SW 1271 (cell line): Measurements from ENCODE around the gene TBC1D23.
"Not testable (repeated sequence)": the region's sequence is repeated elsewhere in the genome, so short reads cannot be mapped to it uniquely, and the experiment has no call there.

Source experiments
- DNase-seq, 2 experiments: peaks; one replicate each; lab custom pipeline; 2025; lab: John Stamatoyannopoulos, UW

TBC1D23 gene

DNA sequence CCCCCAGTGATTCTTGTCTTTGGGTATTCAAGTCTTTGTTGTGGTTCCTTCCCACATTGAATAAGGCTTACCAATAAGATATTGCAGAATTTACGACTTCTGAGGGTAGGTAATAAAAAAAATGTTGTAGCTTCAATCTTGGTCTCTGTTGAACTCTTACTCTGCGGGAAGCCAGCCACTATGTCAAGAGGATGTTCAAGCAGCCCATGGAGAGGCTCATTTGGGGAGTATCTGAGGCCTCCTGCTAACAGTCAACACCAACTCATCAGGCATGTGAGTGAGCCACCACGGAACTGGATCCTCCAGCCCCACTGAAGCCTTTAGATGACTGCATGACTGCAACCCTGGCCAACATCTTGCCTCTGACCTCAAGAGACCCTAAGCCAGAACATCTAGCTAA lies 3.2 kb upstream of the TBC1D23 start:
- no peak for DNase-seq

DNA sequence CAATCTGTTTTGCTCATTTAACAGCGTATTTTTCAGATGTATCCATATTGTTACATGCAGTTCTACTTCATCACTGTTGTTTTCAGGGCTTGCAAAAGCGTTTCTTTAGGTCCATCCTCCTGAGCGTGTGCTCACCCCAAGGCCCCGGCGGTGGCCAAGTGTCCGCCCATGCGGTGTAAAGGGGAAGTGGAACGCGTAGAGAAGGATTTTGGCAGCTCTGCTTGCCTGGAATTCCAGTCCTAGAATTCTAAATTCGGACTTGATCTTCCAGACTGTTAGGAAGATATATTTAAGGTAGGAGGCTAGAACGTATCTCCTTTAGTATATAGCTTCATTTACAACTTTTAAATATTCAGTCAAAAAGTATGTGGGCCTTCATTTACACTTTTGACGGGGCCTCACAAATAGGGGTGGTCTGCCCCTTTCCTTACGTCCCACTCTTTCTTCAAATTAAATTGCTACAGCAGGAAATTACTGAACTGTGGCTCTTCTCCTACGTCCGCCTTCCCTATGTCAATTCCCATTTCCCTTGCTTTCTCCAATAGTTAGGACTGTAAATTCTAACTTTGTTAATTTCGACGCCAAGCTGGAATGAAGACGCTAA lies 609 bp upstream of the TBC1D23 start:
- DNase-seq: peak in 1 of 2 experiments; percentile 41

DNA sequence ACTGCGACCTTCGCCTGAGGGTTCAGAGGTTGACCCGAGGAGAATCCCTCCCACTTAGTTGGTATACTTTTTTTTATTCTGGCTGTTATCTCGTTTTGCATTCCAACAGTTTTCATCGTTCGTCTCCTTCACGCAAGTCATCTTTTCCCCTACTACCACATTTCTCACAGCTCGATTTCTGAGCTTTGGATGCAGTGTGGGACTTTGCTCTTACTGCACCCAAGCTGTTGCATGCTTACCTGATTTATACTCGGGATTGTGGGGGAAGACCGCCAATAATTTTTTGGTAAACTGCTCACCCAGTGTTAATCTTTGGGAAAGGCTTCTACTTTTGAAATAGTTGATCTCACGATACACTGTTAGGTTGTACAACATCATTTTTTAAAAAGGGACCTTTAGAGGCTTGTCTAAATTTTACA lies 702 bp downstream of the TBC1D23 start:
- no peak for DNase-seq

DNA sequence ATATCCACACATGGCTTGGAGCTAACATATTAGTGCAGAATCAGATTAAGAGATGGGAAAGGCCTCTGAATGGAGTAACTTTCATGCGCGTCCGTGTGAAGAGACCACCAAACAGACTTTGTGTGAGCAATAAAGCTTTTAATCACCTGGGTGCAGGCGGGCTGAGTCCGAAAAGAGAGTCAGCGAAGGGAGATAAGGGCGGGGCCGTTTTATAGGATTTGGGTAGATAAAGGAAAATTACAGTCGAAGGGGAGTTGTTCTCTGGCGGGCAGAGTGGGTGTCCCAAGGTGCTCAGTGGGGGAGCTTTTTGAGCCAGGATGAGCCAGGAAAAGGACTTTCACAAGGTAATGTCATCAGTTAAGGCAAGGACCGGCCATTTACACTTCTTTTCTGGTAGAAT lies 2.1 kb downstream of the TBC1D23 start:
- not testable (repeated sequence) for DNase-seq

DNA sequence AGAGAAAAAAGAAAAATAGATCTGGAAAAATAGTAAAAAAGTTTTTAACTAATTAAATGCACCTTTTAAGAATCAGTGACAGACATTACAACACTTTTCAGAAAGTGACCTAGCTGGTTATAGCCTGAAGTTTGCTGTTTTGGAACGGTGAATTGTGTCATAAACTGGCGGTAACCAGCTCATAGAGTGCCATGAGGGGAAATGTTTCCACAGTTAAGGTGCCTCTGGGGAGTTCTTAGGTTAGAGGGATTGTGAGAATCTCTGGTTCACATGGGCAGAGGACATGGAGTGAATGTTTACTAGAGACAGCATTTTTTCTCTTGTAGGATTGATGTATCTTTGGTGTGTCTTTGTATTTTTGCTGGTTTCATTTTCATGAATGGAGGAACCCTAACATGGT lies 2.8 kb downstream of the TBC1D23 start:
- no peak for DNase-seq

DNA sequence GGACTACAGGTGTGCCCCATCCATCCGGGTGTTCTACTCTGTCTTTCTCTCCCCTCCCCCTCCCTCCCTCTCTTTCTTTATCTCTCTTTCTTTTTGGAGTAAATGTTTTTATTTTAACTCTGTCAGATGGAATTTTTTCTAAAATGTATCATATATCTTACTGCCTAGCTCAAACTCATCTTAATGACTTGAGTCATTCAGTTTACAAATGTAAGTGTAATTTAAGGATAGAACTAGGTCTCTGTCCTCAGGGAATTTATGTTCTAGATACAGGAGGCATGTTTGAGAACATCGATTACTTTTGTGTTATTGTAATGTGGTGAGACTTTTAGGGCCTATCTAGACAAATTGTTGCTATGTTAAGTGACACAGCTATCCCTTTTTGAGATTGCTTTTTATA lies 3.5 kb downstream of the TBC1D23 start:
- no peak for DNase-seq

DNA sequence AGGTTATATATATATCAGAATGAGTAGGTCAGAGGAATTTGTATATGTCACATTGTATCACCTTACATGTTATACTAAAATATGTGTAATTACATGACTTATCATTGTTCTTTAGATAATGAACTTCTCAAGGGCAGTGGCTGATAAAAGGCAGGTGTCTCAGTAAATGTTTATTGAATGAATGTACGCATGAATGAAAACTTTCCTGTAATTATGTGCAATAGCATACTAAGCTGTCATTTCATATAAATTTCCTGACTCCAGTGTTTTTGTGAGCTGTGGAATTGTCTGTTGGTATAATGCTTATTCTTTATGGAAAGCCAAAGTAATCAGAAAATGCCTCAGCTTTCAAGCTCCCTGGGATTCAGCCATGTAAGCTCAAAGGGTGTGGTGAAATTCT lies 4.2 kb downstream of the TBC1D23 start:
- no peak for DNase-seq

DNA sequence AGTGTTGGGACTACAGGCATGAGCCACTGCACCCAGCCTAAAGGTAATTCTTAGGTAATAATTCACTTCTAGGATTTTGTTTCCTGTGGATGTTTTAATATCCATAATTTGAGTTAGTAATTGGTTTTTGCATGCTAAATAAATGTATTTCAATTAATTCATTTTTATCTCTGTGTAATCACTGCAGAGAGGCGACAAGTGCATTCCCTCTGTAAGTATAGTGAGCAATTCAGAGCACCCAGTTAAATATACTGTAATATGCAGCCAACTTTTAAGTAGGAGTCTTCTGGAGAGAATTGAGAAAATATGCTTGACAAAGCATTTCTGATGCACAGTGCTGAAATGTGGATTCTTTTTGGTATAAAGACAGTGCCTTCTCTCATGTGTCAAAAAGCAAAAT lies 5.7 kb downstream of the TBC1D23 start:
- no peak for DNase-seq

DNA sequence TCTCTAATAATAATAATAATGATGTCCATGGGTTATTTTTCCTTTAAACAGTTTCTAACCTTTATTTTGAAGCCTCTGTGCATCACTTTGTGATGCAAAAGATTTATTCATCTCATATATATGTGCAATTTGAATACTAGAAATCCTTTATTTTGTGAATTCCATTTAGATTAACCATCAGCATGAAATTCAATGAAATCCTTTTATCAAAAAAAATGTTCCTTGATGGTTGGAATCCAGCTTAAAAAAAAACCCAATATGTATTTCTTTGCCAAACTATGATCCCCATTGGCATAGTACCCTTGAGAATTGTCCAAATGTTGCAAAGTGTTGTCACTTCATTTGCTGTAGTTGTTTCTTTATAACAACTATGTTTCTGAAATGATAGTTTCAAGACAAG lies 7.4 kb downstream of the TBC1D23 start:
- no peak for DNase-seq

DNA sequence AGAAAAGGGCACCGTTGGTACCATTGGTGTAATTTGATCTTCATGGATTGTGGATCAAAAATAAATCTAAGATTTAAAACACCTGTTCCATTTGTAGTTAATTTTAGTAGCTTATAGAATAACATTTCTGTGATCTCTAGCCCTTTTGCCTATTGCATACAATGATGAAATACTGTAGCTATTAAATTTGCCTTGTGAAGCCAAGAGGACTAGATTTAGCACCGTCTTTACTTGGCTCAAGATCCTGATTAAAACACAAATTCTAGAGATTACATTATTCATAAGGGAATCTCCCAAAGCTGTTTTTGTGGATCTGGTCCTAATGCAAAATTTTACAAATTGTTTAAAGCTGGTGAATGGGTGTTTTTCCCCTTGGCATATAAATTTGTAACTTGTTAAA lies 8.2 kb downstream of the TBC1D23 start:
- no peak for DNase-seq

DNA sequence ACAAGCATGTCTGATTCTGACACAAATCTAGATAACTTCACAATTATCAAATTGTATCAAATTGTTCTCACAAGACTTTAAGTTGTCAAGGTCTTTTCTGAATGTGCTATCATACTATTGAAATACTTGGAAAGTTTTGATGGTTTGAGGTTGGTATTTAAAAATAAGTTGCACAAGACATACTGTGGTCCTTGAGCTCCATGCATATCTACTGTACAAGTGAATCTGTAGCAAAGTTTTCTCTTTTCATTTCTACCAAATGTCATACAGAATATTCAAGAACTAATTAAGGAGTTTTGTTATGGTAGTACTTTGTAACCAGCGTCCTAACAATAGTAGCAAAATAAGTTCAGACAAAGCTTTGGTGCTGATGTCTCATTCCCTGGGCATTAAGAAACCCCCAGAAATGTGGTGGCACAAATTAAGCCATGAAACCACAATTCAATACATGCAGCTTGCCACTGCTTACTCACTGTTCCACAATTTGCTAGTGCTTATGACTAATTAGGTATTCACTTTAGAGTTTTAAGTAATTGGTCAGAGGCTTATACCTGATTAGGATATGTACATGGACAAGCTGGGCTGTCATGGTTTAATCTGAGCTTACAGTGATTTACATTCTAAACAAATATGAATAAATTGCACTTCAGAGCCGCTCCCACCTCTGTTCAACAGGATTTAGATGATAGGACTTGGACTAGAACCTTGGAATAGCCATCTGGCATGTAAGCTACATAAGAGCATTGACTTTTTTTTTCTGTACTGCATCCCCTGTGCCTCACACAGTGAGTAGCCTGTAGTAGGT lies 8.8 kb downstream of the TBC1D23 start:
- peak; percentile 85 to 94 for DNase-seq

DNA sequence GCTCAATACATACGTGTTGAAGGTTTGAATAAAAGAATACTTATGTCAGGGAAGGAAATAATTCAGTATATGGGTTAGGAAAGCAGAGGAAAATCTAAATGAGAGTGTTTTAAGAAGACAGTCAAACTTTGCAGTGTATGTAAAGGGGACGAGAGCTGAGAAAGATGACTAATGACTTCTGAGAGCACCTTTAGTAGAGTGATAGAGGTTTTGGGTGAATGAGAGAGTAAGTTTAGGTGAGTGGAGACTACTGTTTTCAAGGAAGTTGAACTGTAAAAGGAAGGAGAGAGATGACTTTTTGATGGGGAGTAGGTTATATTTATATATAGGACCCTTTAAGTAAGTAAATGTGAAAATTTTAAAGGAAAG lies 9.4 kb downstream of the TBC1D23 start:
- no peak for DNase-seq

DNA sequence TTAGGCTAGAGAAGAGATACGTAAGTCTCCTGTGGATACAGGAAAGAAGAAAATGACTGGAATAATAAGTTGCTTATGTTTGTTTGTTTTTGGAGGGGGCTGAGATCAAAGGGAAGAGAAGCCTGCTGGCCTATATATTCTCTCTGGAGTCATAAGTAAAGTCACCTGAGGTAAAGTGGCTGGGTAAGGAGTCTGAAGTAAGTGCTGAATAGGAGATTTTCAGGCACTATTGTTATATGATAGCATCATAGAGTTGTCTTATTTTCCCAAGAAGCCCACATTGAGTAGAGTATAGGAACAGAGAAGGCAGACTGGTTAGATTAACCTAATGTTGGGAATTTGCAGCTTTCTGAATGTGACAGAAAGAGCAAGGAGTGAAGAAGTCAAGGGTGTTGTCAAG lies 10.7 kb downstream of the TBC1D23 start:
- no peak for DNase-seq

DNA sequence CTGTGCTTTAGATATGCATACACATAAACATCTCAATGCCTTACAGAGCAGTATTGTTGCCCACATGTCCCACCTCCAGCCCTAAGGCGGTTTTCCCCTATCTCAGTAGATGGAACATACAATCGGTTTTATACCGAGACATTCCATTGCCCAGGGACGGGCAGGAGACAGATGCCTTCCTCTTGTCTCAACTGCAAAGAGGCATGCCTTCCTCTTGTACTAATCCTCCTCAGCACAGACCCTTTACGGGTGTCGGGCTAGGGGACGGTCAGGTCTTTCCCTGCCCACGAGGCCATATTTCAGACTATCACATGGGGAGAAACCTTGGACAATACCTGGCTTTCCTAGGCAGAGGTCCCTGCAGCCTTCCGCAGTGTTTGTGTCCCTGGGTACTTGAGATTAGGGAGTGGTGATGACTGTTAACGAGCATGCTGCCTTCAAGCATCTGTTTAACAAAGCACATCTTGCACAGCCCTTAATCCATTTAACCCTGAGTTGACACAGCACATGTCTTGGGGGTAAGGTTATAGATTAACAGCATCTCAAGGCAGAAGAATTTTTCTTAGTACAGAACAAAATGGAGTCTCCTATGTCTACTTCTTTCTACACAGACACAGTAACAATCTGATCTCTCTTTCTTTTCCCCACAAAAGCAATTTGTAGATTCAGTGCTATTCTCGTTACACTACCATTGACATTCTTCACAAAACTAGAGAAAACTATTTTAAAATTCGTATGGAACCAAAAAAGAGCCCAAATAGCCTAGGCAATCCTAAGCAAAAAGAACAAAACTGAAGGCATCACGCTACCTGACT lies 12.2 kb downstream of the TBC1D23 start:
- not testable (repeated sequence) for DNase-seq

DNA sequence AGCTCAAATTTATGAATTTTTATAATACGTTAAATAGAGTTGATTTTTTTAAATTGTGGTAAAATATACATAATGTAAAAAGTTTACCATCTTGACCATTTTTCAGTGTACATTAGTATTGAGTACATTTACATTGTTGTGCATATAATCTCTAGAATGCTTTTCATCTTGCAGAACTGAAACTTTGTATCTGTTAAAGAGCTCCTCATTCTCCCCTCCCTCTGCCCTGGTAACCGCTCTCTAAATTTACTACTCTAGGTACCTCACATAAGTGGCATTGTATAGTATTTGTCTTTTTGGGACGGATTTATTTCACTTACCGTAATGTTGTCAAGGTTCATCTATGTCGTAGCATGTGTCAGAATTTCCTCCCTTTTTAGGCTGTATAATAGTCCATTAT lies 13.6 kb downstream of the TBC1D23 start:
- DNase-seq: no peak

DNA sequence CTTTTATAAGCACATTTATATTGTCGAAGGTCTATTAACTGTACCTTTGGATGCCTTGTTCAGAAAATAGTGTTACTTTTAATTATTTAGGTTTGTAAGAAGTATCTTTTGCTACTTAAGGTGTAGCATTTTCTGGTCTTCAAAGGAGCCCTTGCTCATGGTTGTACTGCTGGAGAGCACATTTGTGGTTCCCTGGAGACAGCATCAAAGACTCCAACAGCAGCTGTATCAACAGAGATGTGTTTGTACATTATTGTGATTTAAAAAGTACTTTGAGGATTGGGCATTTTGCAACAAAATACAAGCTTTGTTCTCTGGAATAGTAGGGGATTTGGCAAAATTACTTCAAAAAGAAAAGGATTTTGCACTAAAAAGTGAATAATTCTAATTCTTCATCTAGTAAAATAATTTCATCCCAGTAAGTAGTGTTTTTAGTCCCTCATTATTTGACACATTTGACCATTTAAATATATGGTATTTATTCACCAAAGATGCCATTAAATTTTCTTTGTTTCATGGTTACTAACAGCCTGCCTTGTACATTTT lies 16.5 kb downstream of the TBC1D23 start:
- DNase-seq: no peak

DNA sequence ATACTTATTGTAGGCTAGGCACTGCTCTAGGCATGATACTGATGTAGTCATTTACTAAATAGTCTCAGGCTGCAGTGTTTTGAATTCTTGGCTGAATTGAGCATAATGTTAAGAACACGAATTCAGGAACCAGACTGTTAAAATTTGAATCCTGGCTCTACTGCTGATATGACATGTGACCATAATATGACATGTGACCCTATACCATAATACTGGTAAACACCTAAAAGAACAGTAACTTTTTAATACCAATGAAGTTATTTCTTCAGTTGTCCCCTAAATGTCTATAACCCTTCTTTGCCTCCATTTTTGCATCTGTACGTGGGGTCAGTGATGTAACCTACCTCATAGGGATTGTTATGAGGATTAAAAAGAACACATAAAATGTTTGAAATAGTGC lies 18.1 kb downstream of the TBC1D23 start:
- no peak for DNase-seq

DNA sequence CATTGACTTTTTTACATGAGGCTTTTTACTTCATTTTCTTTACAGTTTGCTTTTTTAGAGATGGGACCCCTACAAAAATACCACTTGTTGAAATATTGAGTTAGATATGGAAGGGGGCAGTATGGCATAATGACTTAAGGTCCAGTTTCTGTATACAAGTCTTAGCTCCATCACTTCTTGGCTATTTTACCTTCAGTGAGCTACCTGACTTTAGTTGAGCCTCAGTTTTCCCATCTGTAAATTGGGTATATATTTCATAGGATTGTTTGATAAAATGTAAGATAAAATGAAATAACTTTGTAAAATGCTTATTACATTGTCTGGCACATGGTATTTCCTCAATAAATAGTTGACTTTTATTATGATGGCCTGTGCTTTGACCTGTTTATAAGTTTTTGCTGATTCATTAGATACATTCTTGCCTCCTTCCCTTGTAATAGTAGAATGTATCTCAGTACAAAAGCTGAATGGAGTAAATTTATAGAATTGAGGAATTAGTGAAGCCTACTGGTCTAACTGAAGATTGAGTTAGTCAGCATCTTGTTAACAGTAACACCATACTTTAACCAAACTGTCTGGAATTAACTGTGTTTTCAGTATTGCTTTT lies 27.6 kb downstream of the TBC1D23 start:
- DNase-seq: no peak

DNA sequence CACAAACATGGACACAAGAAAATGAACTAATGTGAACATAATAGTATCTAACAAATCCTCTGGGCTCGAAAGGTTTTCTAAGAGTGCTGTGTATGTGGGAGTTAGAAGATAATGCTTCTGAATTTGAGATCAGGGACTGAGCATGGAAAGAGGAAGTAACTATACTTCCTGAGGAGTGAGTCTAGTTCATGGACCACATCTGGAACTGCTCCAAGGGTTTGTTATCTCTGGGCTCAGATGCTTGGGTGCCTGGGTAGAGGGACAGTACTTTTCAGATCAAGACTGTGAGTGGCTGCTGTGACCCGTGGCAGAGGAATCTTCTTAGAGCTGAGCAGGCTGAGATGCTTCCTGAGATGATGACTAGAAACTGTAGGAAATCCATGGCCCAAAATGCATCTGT lies 28.5 kb downstream of the TBC1D23 start:
- DNase-seq: no peak

DNA sequence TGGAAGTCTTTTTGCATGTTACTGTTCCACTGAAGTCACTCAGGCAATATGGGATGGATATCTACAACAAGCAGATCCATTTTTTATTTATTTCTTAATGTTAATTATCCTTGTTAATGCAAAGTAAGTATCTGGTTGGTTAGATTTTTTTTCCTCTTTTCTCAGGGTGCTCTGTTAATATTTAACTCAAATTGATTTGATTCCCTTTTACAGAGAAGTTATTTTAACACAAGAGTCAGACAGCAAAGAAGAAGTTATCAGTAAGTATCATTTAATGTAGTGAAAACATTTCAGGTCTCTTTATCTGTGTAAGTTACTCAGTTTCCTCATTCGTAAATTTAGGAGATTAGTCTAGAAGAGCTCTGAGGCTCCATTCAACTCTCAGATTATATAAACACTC lies 34.3 kb downstream of the TBC1D23 start:
- DNase-seq: no peak

DNA sequence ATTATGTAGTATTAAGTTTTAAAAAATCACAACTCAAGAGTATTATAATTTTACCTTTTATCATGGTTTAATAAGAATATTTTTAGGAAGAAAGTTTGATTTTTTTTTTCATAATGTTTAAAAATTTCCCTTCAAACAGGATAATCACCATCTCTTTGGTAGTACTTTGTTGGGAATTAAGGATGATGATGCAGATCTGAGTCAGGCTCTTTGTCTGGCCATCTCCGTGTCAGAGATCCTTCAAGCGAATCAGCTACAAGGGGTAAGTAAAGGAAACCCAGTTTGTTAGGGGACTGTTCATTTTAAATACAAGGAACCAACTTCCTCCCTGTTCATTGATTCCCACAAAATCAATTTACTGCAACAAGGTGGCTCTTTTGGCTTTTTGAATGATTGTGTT lies 37.0 kb downstream of the TBC1D23 start:
- no peak for DNase-seq

DNA sequence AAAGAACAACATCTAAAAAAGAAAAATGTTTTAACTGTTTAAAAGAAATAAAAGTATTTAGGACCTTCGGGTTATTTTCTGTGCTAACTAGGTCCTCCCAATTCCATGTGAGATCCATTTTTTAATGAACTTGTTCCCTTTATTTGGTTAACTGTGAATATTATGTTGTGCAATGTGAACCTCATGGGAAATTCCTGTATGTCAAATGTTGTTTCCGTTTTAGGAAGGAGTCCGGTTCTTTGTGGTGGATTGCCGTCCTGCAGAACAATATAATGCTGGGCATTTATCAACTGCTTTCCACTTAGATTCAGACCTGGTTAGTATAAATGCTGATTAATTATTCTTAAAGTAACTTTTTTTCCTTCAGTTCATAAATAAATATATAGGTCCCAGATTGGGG lies 38.2 kb downstream of the TBC1D23 start:
- DNase-seq: no peak
